GM12891 (cell line): ENCODE data around the gene IL11.

Experiments
- DNase-seq: peaks from one replicate; pipeline ENCODE4 v3.0.0; 2011; ENCODE audit warnings: low spot score; ENCODE audit not compliant: insufficient read length
- FAIRE-seq: peaks from 2 replicates; lab custom pipeline; 2011; peaks lifted over from hg19 to GRCh38; lab: Jason Lieb, UNC
- PAX5 ChIP-seq: IDR thresholded peaks from 2 replicates; pipeline ENCODE4 v1.6.1; 2011; ENCODE audit warnings: low read length, moderate library complexity, mild to moderate bottlenecking; ENCODE audit not compliant: insufficient read depth, severe bottlenecking
- POLR2A ChIP-seq: IDR thresholded peaks from 2 replicates; pipeline ENCODE4 v1.6.1; 2011; ENCODE audit warnings: low read depth, low read length, control low read depth
- POLR2AphosphoS5 ChIP-seq: IDR thresholded peaks from 2 replicates; pipeline ENCODE4 v1.6.1; 2011; ENCODE audit warnings: low read depth, low read length, control low read depth
- POU2F2 ChIP-seq: IDR thresholded peaks from 2 replicates; pipeline ENCODE4 v1.6.1; 2011; ENCODE audit warnings: low read depth, mild to moderate bottlenecking, control low read depth, low read length, moderate library complexity
- SPI1 ChIP-seq: IDR thresholded peaks from 2 replicates; pipeline ENCODE4 v1.6.1; 2011; ENCODE audit warnings: low read depth, low read length, control low read depth
- TAF1 ChIP-seq: IDR thresholded peaks from 2 replicates; pipeline ENCODE4 v1.6.1; 2011; ENCODE audit warnings: low read depth, low read length, control low read depth

The IL11 gene

DNA sequence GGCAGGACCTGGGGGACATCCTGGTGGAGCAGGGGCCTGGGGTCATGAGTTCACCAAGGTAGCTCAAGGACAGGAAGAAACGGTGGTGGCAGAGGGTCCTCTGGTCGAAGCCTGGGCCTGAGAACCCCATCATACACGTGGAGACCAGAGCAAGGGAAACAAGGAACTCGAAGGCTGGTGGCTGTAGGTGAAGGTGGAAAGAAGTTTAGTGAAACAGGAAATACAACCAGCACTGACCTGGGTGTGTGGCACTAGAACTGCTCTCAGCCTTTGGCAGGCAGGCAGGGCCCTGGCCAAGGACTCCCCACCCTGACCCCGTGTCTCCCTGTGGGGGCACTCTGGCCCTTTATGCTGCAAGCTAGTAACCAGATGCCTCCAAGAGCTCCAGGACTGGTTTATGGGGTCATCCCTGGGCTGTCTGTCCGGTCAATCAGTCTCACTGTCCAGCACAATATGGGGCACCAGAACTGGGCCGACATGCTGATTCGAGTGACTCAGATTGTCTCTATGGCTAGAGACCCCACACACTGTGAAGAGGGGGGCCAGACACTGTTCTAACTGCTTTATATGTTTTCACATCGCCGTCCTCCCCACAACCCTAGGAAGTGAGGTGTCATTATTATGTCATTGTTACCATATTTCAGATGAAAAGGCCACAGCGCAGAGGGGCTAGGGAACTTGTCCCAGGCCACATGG is 19.5 kb downstream of the IL11 start:
- TF ChIP-seq SPI1 (no peak), POLR2A (no peak), PAX5 (no peak), TAF1 (no peak), POU2F2 (no peak), POLR2AphosphoS5 (no peak)
- no peak for FAIRE-seq
- DNase-seq, result no peak

DNA sequence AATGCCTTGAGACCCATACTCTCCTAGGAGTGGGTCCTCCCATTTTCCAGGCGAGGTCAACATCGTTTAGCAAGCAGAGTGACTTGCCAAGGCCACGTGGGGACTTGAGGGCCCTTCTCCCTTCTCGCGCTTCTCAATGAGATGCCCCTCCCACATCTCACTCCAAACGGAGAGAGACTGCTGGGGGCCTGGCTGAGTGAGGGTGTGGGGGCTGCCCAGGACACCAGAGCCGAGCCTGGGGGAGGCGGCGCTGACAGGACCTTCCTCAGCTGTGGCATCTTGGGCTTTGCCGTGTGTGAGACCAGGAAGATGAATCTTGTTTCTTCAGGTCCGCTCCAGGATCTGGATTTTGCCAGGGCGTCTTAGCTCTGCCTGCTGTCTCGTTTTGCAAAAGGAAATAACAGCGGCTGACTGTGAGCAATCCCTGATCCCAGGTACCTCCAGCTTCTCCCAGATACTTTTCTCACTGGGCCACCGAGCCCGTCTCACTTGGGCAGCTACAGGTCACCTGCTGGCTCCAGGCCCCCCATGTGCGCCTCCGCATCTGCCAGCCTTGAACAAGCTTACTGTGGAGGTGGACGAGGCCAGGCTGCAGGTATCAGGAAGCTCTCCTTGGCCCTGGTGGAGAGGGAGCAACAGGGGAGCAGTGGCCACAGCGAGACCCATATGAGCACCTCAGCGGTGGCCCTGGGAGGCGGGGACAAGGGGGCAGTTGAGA is 21.8 kb downstream of the IL11 start:
- TF ChIP-seq SPI1 (no peak), PAX5 (no peak), POU2F2 (no peak), POLR2A (no peak), TAF1 (no peak), POLR2AphosphoS5 (no peak)
- no peak for FAIRE-seq
- no peak for DNase-seq

DNA sequence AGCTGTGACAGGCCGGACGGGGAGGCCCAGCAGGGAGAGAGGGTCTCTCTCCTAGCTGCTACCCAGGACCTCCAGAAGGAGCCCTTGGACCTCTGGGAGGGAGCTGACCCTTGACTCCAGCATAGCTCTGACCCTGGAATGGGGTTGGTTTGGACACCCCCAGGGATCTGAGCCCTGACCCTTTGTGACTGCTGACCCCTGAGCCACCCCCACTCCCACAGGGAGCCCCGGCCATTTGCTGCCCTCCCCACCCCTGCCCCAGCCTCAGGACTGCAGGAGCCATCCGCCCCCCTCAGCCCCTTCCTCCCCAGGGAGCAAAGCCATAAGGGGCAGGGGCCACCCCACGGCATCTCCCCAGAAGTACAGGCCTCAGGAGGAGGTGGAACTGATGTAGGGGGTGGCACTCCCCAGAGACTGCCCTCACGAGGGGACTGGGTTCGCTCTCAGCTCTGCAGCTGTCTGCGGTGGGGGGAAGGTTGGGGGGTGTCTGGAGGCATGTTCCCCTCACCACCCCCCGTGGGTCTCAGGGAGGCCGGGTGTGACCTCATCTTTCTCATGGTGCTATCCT is 22.7 kb downstream of the IL11 start:
- no peak for DNase-seq
- FAIRE-seq, result no peak
- TF ChIP-seq SPI1 (no peak), POU2F2 (no peak), POLR2A (no peak), PAX5 (no peak), TAF1 (no peak), POLR2AphosphoS5 (no peak)

DNA sequence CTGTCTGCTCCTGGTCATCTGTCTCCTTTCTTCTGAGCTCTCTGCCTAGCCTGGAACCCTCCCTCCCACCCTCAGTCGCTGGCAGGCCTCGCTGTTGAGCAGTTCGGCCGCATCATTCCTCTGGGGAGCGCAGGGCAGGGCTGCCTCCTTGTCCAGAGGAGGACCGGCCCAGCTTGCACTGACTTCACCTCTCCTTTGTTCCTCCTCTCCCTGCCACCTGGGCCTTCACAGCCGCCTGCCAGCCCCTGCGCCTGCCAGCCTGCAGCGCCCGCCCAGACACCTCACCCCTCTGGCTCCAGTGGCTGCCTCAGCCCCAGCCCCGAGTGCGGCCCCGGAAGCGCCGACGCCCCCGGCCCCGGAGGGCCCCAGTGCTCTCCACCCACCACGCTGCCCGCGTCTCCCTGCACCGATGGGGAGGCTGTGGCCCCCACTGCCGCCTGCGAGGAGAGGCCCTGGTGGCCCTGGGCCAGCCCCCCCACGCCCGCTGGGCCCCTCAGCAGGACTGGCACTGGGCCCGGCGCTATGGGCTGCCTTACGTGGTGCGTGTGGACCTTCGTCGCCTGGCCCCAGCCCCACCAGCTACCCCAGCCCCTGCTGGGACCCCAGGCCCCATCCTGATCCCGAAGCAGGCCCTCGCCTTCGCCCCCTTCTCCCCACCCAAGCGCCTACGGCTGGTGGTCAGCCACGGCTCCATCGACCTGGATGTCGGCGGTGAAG is 23.4 kb downstream of the IL11 start:
- TF ChIP-seq PAX5 (no peak), POLR2A (no peak), POU2F2 (no peak)
- no peak for DNase-seq
- FAIRE-seq, result no peak

DNA sequence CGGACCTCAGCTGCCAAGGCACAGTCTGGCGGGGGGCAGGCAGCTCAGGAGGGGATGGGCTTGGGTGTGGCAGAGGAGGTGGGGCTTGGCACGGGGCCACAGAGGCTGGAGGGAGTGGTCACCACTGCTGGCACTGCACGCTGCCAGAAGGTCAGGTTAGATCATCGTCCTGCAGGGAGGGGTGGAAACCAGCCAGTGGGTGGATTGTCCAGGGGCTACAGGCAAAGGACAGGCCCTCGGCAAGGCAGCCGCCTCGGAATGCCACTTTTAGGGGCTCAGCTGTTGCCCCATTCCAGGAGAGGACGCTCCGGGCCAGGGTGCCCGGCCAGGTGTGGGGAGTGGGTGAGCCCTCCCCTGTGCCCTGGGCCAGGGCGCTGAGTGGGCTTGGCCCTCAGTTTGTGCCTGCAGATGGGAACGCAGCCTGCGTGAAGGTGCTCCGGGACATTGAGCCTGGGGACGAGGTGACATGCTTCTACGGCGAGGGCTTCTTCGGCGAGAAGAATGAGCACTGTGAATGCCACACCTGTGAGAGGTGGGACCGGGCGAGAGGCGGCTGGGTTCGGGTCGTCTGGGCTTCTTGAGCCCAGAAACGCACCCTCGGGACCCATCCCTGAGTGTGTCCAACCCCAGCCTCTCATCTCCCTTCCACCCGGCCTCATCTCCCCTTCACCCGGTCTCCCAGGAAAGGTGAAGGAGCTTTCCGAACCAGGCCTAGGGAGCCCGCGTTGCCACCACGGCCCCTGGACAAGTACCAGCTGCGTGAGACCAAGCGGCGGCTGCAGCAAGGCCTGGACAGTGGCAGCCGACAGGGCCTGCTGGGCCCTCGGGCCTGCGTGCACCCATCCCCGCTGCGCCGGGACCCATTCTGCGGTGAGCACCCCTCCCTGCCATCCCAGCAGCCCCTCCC is 24.2 kb downstream of the IL11 start:
- DNase-seq, result no peak
- TF ChIP-seq SPI1 (no peak), PAX5 (no peak), TAF1 (no peak), POU2F2 (no peak), POLR2A (no peak), POLR2AphosphoS5 (no peak)
- FAIRE-seq, result no peak

DNA sequence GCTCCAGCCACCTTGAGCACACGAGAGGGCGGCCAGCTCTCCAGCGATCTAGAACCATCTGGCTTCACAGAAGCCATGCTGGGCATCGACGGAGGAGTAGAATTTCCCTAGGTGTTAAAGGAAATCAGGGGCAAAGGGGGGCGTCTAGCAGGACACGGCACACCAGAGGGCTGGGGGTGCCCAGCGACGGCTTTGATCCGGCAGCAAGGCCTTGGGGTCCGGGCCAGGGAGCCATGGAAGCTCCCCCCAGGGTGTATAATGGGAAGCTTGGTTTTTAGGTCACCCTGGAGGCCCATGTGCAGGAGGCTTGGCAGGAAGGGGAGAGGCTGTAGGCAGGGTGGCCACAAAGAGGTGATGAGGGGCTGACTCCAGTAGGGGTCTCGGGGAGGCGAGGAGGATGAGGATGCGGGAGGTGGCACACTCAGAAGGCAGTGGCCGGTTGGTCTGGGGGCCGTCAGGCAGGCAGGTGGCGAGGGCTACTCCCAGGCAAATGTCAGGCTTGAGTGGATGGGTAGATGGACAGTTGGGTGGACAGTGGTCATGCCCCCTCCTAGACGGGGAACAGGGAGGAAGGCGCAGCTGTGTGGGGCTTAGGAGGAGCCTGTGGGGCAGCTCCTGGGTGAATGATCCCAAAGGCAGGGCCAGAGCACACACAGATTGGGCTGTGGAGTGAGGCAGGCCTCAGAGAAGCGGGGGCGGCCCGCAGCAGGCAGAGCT is 25.0 kb downstream of the IL11 start:
- FAIRE-seq, result no peak

DNA sequence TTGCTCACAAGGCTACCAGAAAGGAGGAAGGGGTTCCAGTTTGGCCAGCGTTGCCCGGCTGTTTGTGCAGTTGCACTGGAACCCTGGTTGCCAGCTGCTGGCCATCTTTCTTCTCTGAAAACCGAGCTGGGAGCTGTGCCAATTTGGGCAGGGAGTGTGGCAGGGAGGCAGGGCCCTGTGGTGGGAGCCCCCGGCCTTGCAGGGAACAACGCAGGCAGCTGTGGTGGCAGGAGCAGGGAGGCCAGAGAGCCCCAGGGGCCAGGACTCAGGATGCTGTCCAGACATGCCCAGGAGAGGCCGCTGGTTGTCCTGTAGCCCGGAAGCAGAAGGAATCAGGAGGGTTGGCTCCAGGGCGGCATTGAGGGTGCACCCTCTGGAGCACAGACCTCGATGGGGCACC is 25.8 kb downstream of the IL11 start:
- FAIRE-seq (no peak), DNase-seq (no peak)
- TF ChIP-seq POLR2A (no peak), SPI1 (no peak), POU2F2 (no peak), TAF1 (no peak), POLR2AphosphoS5 (no peak), PAX5 (no peak)

More for the DNA sequence above, 25.0 kb downstream of the IL11 start:
- no peak for DNase-seq
- TF ChIP-seq TAF1 (no peak), POLR2A (no peak), PAX5 (no peak), POU2F2 (no peak)
